Stimulated activated CD8-positive, alpha-beta memory T cell treated with anti-CD3 and anti-CD28 coated beads, Interleukin-12 subunit alpha, Interleukin-12 subunit beta, amount 100 ng/mL, for 24 hours (primary cell): ENCODE measurements around the gene SELENOO.
A peak's percentile ranks its signal among the peaks of the same experiment; 100 is the strongest.
"Not testable (repeated sequence)": the region's sequence is repeated elsewhere in the genome, so short reads cannot be mapped to it uniquely, and the experiment has no call there.

Source experiments
- DNase-seq: peaks from one replicate; pipeline ENCODE4 v3.0.0-alpha.2; 2020; ENCODE audit errors: extremely low read depth

The SELENOO gene, protein sequence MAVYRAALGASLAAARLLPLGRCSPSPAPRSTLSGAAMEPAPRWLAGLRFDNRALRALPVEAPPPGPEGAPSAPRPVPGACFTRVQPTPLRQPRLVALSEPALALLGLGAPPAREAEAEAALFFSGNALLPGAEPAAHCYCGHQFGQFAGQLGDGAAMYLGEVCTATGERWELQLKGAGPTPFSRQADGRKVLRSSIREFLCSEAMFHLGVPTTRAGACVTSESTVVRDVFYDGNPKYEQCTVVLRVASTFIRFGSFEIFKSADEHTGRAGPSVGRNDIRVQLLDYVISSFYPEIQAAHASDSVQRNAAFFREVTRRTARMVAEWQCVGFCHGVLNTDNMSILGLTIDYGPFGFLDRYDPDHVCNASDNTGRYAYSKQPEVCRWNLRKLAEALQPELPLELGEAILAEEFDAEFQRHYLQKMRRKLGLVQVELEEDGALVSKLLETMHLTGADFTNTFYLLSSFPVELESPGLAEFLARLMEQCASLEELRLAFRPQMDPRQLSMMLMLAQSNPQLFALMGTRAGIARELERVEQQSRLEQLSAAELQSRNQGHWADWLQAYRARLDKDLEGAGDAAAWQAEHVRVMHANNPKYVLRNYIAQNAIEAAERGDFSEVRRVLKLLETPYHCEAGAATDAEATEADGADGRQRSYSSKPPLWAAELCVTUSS

GRCh38 chr22:50200461-50201190, at the start of gene SELENOO:
TSS of gene SELENOO (plus strand) at chr22:50201011. CDS start at chr22:50201037, 26 bp downstream.
- DNase-seq, result peak; percentile 80

GRCh38 chr22:50151571-50152537, 49.0 kb upstream of the SELENOO start:
- DNase-seq, result no peak

- DNase-seq, result no peak
These were observed 47.6 kb upstream of the SELENOO start for GRCh38 chr22:50153056-50153755.

DNA sequence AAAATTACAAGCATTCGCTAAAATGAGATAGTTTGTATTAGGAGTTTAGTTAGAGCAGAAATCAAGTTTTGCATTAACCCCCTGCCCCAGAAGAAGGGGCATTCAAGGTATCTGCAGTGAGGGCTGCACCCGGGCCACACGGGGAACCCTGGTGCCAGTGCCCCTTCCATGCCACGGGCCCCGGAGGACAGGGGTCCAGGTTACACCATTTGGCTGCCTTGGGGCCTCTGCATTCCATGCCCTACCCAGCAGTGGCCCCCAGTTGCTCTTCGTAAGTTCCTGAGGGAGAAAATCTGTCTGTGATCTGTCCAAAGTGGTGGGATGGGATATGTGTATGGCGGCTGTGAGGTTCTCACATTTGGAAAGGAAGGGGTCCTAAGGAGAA, 47.1 kb upstream of the SELENOO start:
- no peak for DNase-seq

GRCh38 chr22:50157709-50158375, 43.0 kb upstream of the SELENOO start:
- no peak for DNase-seq

DNA sequence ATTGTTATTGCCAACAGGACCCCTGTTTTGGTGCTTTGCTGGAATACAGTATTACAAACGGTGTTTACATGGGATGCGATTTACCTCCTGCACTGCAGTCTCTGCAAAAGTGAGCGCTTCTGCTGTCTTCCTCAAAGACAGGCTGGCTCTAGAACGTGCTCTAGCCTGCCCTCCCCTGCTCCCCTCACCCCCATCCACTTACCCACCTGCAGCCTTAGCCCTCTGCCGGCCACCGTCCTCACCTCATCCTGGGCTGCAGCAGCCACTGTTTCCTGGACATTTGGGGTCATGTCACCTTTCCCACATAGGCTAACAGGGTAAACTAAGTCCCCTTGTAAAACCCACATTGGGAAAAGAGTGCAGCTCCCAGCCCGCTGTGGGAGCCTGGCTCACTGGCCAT, 39.9 kb upstream of the SELENOO start:
- DNase-seq, result no peak

- DNase-seq, result no peak
These were observed 39.1 kb upstream of the SELENOO start for GRCh38 chr22:50161508-50162390.

- DNase-seq, result no peak
These were observed 38.3 kb upstream of the SELENOO start for GRCh38 chr22:50162391-50162956.

DNA sequence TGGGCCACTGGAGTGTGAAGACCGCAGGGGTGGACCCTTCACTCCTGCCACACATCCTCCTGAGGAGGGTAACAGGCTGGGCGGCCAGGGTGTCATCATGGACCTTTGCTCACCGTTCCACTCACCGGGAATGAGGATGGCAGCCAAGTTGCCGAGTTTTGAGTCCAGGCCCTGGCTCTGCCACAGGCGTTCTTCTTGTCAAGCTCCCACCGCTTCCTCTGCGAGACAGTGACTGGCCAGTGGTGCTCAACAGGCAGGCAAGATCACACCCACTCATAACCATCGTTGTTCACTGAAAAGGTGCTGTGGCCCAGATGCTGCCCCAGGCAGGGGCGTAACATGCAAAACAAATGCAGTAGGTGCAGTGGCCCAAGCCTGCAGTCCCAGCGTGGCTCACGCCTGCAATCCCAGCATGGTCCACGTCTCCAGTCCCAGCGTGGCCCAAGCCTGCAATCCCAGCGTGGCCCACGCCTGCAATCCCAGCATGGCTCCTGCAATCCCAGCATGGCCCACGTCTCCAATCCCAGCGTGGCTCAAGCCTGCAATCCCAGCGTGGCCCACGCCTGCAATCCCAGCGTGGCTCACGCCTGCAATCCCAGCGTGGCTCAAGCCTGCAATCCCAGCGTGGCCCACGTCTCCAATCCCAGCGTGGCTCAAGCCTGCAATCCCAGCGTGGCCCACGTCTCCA, 35.2 kb upstream of the SELENOO start:
- no peak for DNase-seq

DNA sequence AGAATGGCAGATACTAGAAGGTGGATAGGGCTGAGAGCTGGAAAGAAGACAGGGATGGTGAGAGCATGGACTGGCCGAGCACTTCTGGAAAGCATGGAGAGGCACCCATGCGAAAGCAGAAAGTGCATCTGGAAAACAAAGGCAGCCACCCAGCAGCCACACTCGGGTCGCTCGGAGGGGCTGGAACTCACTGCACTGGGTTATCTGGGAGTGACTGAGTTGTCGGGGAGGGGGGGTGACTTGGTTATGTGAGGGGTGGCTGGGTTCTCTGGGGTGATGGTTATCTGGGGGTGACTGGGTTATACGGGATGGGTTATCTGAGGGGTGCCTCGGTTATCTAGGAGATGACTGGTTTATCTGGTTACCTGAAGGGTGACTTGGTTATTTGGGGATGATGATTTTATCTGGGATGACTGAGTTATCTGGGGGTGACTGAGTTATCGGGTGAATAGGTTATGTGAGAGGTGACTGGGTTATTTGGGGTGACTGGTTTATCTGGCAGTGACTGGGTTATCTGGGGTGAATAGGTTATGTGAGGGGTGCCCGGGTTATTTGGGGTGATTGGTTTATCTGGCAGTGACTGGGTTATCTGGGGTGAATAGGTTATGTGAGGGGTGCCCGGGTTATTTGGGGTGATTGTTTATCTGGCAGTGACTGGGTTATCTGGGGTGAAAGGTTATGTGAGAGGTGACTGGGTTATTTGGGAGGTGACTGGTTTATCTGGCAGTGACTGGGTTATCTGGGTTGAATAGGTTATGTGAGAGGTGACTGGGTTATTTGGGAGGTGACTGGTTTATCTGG, 32.9 kb upstream of the SELENOO start:
- DNase-seq, result no peak

DNA sequence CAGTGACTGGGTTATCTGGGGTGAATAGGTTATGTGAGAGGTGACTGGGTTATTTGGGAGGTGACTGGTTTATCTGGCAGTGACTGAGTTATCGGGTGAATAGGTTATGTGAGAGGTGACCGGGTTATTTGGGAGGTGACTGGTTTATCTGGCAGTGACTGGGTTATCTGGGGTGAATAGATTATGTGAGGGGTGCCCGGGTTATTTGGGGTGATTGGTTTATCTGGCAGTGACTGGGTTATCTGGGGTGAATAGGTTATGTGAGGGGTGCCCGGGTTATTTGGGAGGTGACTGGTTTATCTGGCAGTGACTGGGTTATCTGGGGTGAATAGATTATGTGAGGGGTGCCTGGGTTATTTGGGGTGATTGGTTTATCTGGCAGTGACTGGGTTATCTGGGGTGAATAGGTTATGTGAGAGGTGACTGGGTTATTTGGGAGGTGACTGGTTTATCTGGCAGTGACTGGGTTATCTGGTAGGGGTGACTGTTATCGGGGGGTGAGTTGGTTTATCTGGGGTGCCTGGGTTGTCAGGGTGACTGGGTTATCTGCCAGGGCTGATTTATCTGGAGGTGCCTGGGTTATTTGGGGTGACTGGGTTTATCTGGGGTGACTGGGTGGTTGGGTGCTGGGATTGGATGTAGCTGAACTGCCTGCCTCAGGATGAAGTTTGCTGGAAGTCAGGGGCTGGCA, 32.2 kb upstream of the SELENOO start:
- DNase-seq, result not testable (repeated sequence)

GRCh38 chr22:50169181-50169759, 31.5 kb upstream of the SELENOO start:
- DNase-seq, result no peak

GRCh38 chr22:50169774-50170341, 31.0 kb upstream of the SELENOO start:
- no peak for DNase-seq

- DNase-seq, result no peak
These were observed 30.1 kb upstream of the SELENOO start, which contains the start of gene PANX2 for GRCh38 chr22:50170453-50171318. TSS of gene PANX2 (plus strand) at chr22:50170731. CDS start at chr22:50170731, 0 bp downstream.
